ENCODE measurements around the gene ARHGAP31. TPM values are rescaled to one million over a fixed set of nuclear protein-coding genes. Genes with fewer than 3 reads are reported as not detected.

The ARHGAP31 gene
- total RNA-seq, 1 donor from 2014 or later = 85.6 TPM

- peak; percentile 99 for ATAC-seq
- intact Hi-C loops (cut with DNase I) = loop anchor here (10.0 kb wide), 1 partner anchor 189 kb away; no protein-coding TSS in a partner anchor
- peak; percentile 100 for DNase-seq (ENCODE audit: low spot score)
Measured at GRCh38 chr3:119463171-119464169, 169.3 kb downstream of the ARHGAP31 start, which contains the start of gene TMEM39A. Gene TMEM39A (minus strand): TSS chr3:119463615. CDS start chr3:119462074, 1,541 bp downstream.

GRCh38 chr3:119468041-119468440 lies 173.9 kb downstream of the ARHGAP31 start:
- intact Hi-C loops (cut with DNase I) = loop anchor here (10.0 kb wide), 1 partner anchor 193 kb away; no protein-coding TSS in a partner anchor
- DNase-seq (ENCODE audit: low spot score) (no peak), ATAC-seq (no peak)

- ATAC-seq (no peak), DNase-seq (ENCODE audit: low spot score) (no peak)
- intact Hi-C loops (cut with DNase I) = loop anchor here (10.0 kb wide), 1 partner anchor 195 kb away; no protein-coding TSS in a partner anchor
Measured at GRCh38 chr3:119469418-119470189, 175.4 kb downstream of the ARHGAP31 start.

Other genes starting within 250 kb of the ARHGAP31 start
- not detected for gene TEX55, start 148.2 kb upstream of the ARHGAP31 start, total RNA-seq
- gene UPK1B, start 120.8 kb upstream of the ARHGAP31 start, total RNA-seq = 0.98 TPM
- gene B4GALT4, start 53.5 kb upstream of the ARHGAP31 start, total RNA-seq = 26.7 TPM
- 48.2 TPM for gene TMEM39A, start 169.2 kb downstream of the ARHGAP31 start, total RNA-seq
- gene POGLUT1, start 174.6 kb downstream of the ARHGAP31 start, total RNA-seq = 19.0 TPM
- gene TIMMDC1, start 204.2 kb downstream of the ARHGAP31 start, total RNA-seq = 92.7 TPM

All from sciatic nerve (tissue), 2 donors.